Measurements from ENCODE around the gene FAM111A.

Gene FAM111A

DNA sequence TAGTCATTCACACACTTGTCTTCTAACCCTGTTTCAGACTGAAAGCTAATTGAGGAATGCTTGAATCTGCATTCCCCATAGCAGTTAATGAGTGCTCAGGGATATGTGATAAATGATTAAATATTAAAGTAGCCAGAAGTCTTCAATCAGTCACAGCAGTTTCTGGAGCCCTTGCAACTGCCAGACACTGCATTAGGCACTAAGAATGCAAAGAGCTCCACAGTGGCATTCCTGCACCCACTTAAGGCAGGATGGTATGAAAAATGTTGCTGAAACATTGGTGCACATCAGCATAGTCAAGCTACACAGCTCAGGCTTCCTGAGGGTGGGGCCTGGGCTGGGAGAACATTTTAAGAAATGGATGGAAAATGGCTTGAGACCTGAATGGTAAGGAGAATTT, 35.7 kb downstream of the FAM111A start:
- H3K27ac ChIP-seq (replicated peaks) = no peak overlapping the region
- H3K27me3 ChIP-seq (ENCODE audit: insufficient read depth, poor library complexity, severe bottlenecking) = peaks cover 7% of the 10 kb centered on the region
- TF ChIP-seq, protein P1, sequence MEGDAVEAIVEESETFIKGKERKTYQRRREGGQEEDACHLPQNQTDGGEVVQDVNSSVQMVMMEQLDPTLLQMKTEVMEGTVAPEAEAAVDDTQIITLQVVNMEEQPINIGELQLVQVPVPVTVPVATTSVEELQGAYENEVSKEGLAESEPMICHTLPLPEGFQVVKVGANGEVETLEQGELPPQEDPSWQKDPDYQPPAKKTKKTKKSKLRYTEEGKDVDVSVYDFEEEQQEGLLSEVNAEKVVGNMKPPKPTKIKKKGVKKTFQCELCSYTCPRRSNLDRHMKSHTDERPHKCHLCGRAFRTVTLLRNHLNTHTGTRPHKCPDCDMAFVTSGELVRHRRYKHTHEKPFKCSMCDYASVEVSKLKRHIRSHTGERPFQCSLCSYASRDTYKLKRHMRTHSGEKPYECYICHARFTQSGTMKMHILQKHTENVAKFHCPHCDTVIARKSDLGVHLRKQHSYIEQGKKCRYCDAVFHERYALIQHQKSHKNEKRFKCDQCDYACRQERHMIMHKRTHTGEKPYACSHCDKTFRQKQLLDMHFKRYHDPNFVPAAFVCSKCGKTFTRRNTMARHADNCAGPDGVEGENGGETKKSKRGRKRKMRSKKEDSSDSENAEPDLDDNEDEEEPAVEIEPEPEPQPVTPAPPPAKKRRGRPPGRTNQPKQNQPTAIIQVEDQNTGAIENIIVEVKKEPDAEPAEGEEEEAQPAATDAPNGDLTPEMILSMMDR (IDR thresholded peaks at IDR 0.05; ENCODE audit: insufficient read depth, low read length) = no peak
- no peak overlapping the region for H3K4me3 ChIP-seq (replicated peaks; ENCODE audit: insufficient read depth, low read length)
- no peak for DNase-seq (ENCODE audit: low read depth in 1 of 2, low spot score in 1 of 2)

DNA sequence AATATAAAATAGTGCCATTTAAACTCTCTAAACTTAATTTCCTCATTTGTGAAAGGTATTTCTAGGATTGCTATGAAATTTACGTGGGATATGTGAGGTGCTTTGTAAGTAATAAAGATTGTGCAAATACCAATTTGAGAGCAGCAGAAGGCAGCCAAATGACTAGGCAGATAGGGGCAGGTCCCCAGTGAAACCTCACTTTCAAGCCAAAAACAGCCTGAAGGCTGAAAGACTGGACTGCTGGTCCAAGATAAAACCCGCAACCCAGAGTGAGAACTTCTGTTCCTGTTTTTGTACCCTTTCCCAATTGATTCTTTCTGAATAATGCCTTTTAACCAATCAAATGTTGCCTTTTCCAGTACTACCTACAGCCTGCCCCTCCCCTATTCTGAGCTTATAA, 36.5 kb downstream of the FAM111A start:
- no peak for DNase-seq (ENCODE audit: low read depth in 1 of 2, low spot score in 1 of 2)
- Histone ChIP-seq H3K4me3 (replicated peaks; ENCODE audit: insufficient read depth, low read length) (no peak overlapping the region), H3K27ac (replicated peaks) (no peak overlapping the region), H3K27me3 (ENCODE audit: insufficient read depth, poor library complexity, severe bottlenecking) (peaks cover under 1% of the 10 kb centered on the region)
- TF ChIP-seq, protein P2, sequence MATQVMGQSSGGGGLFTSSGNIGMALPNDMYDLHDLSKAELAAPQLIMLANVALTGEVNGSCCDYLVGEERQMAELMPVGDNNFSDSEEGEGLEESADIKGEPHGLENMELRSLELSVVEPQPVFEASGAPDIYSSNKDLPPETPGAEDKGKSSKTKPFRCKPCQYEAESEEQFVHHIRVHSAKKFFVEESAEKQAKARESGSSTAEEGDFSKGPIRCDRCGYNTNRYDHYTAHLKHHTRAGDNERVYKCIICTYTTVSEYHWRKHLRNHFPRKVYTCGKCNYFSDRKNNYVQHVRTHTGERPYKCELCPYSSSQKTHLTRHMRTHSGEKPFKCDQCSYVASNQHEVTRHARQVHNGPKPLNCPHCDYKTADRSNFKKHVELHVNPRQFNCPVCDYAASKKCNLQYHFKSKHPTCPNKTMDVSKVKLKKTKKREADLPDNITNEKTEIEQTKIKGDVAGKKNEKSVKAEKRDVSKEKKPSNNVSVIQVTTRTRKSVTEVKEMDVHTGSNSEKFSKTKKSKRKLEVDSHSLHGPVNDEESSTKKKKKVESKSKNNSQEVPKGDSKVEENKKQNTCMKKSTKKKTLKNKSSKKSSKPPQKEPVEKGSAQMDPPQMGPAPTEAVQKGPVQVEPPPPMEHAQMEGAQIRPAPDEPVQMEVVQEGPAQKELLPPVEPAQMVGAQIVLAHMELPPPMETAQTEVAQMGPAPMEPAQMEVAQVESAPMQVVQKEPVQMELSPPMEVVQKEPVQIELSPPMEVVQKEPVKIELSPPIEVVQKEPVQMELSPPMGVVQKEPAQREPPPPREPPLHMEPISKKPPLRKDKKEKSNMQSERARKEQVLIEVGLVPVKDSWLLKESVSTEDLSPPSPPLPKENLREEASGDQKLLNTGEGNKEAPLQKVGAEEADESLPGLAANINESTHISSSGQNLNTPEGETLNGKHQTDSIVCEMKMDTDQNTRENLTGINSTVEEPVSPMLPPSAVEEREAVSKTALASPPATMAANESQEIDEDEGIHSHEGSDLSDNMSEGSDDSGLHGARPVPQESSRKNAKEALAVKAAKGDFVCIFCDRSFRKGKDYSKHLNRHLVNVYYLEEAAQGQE (IDR thresholded peaks at IDR 0.05; ENCODE audit: insufficient replicate concordance, low read depth) = no peak
- no peak for TF ChIP-seq GABPA (IDR thresholded peaks at IDR 0.05; ENCODE audit: low read depth)

DNA sequence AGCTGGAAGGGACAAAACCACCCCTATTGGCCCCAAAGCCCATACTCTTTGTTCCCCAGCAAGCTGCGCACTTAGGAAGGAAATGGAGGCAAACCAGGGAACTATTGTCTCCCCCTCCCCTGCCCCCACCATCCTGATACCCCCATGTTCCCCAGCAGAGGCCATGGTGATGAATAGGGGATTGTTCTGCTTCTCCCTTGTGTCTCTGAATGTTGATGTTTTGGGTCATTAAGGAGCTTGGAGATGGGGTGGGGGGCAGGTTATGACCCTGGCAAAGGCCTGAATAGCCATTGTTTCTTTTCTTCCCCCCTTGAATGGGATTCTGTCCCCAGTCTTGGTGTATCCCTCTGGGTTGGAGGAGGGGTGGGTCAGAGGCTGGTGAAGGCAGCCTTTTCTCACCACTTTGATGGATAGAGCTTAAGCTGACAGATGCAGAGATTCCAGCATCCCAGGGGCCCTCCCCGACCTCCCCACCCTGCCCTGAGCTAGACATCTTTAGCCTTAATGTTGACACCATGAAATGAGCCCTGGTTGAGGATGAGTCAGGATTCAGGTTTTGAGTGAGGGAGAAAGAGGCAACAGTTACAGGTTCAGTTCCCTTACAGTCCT, 37.6 kb downstream of the FAM111A start:
- Histone ChIP-seq H3K27ac (replicated peaks) (no peak overlapping the region), H3K27me3 (ENCODE audit: insufficient read depth, poor library complexity, severe bottlenecking) (no peaks in the 10 kb centered on the region), H3K4me3 (replicated peaks; ENCODE audit: insufficient read depth, low read length) (no peak overlapping the region)
- DNase-seq (ENCODE audit: low read depth in 1 of 2, low spot score in 1 of 2) = no peak
- TF ChIP-seq, protein P1 (IDR thresholded peaks at IDR 0.05; ENCODE audit: insufficient read depth, low read length) = no peak
- TF ChIP-seq SPI1 (IDR thresholded peaks at IDR 0.05; ENCODE audit: borderline replicate concordance, low read depth) (no peak), POLR2AphosphoS5 (IDR thresholded peaks at IDR 0.05; ENCODE audit: low read depth) (no peak), GABPA (IDR thresholded peaks at IDR 0.05; ENCODE audit: low read depth) (no peak)
- TF ChIP-seq, protein P2 (IDR thresholded peaks at IDR 0.05; ENCODE audit: insufficient replicate concordance, low read depth) = no peak

DNA sequence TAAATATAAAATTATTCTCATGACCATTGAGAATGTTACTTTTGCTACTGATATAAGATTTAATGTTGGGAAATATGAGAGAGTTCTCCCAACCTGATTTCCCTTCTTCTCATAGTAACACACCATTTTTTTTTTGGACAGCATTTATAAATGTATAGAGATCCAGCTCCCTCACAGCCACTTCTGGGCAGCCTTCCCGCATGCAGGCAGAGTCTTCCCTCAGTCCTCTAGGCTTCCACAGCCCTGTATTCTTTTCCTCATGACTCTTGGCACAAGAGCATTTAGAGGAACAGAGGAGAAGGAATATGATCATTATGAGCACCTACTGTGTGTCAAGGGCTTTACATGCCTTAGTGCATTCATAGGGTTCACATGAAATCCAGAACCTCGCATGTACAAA, 38.3 kb downstream of the FAM111A start:
- no peak for TF ChIP-seq GABPA (IDR thresholded peaks at IDR 0.05; ENCODE audit: low read depth)
- TF ChIP-seq, protein P1 (IDR thresholded peaks at IDR 0.05; ENCODE audit: insufficient read depth, low read length) = no peak
- Histone ChIP-seq H3K27ac (replicated peaks) (no peak overlapping the region), H3K27me3 (ENCODE audit: insufficient read depth, poor library complexity, severe bottlenecking) (no peaks in the 10 kb centered on the region), H3K4me3 (replicated peaks; ENCODE audit: insufficient read depth, low read length) (no peak overlapping the region)
- DNase-seq (ENCODE audit: low read depth in 1 of 2, low spot score in 1 of 2) = no peak

Data from HL-60 (cell line).